ENCODE data around the gene CHPF2.

GRCh38 chr7:151241755-151242096, 9.4 kb downstream of the CHPF2 start:
- no peak for TF ChIP-seq CTCF (IDR thresholded peaks at IDR 0.05)
- no peak for TF ChIP-seq POLR2A (IDR thresholded peaks at IDR 0.05)
